ENCODE results near the gene SIGLEC7.

DNA sequence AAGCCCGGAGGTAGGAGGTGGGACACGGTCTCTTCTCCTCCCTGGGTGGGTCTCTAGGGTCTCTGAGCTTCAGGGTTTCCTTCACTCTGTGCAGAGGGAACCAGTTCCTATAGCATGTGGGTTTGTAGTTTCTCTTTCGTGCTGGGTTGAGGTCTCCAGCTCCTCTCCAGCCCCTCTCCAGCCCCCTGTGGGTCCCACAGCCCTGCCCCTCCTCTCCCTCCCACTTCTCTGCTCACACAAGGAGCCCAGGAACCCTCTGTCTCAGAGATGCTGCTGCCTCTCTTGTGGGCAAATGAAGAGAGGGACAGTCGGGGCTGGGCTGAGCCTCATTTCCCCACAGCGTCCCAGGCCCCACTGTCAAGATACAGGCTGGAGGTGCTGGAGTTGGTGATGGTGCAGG is 1.4 kb downstream of the SIGLEC7 start:
- TF ChIP-seq POLR2A (IDR thresholded peaks at IDR 0.05): no peak
- TF ChIP-seq, protein P1, sequence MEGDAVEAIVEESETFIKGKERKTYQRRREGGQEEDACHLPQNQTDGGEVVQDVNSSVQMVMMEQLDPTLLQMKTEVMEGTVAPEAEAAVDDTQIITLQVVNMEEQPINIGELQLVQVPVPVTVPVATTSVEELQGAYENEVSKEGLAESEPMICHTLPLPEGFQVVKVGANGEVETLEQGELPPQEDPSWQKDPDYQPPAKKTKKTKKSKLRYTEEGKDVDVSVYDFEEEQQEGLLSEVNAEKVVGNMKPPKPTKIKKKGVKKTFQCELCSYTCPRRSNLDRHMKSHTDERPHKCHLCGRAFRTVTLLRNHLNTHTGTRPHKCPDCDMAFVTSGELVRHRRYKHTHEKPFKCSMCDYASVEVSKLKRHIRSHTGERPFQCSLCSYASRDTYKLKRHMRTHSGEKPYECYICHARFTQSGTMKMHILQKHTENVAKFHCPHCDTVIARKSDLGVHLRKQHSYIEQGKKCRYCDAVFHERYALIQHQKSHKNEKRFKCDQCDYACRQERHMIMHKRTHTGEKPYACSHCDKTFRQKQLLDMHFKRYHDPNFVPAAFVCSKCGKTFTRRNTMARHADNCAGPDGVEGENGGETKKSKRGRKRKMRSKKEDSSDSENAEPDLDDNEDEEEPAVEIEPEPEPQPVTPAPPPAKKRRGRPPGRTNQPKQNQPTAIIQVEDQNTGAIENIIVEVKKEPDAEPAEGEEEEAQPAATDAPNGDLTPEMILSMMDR (IDR thresholded peaks at IDR 0.05): no peak

All from lower leg skin (tissue), 3 donors.